ENCODE data around the gene PRPH.
"Not testable (repeated sequence)": the region's sequence is repeated elsewhere in the genome, so short reads cannot be mapped to it uniquely, and the experiment has no call there.

The PRPH gene

DNA sequence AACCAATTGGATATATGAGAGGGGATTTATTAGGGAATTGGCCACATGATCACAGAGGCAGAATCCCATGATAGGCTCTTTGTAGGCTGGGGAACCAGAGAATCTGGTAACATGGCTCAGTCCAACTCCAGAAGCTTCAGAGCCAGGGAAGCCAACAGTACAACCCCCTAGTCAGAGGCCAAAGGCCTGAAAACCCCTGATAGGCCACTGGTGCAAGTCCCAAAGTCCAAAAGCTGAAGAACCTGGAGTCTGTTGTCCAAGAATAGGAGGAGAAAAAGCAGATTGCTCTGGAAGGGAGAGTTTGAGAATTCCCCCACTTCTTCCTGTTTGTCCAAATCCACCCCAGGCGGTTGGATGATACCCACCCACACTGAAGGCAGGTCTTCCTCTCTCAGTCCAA lies 19.9 kb downstream of the PRPH start:
- no peaks in the 10 kb centered on the region for H3K27me3 ChIP-seq (ENCODE audit: insufficient read depth, insufficient read length)
- no peak for TF ChIP-seq YY1 (IDR thresholded peaks at IDR 0.05; ENCODE audit: insufficient read depth, insufficient read length)
- TF ChIP-seq ZNF274 (IDR thresholded peaks at IDR 0.05; ENCODE audit: low read depth, low read length), result no peak
- no peak overlapping the region for H3K4me3 ChIP-seq (ENCODE audit: insufficient read length, low read depth)
- H3K36me3 ChIP-seq (ENCODE audit: insufficient read depth, insufficient read length, low read length), result no peaks in the 10 kb centered on the region
- H3K9me3 ChIP-seq (ENCODE audit: insufficient read depth, low read length), result no peaks in the 10 kb centered on the region
- H3K9ac ChIP-seq (ENCODE audit: insufficient read length, low read depth), result no peak overlapping the region
- DNase-seq (ENCODE audit: low read depth, low spot score), result no peak
- H3K4me1 ChIP-seq (ENCODE audit: insufficient read depth, insufficient read length), result no peaks in the 10 kb centered on the region

DNA sequence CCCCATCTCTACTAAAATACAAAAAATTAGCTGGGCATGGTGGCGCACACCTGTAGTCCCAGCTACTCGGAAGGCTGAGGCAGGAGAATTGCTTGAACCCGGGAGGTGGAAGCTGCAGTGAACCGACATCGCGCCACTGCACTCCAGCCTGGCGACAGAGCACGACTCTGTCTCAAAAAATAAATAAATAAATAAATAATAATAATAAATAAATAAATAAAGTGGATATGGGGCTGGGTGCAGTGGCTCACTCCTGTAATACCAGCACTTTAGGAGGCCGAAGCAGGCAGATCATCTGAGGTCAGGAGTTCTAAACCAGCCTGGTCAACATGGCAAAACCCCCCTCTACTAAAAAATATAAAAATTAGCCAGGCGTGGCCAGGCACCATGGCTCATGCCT lies 22.2 kb downstream of the PRPH start:
- not testable (repeated sequence) for H3K27me3 ChIP-seq (ENCODE audit: insufficient read depth, insufficient read length); DNase-seq (ENCODE audit: low read depth, low spot score); H3K9me3 ChIP-seq (ENCODE audit: insufficient read depth, low read length); H3K36me3 ChIP-seq (ENCODE audit: insufficient read depth, insufficient read length, low read length); H3K4me1 ChIP-seq (ENCODE audit: insufficient read depth, insufficient read length); H3K9ac ChIP-seq (ENCODE audit: insufficient read length, low read depth); H3K4me3 ChIP-seq (ENCODE audit: insufficient read length, low read depth)

DNA sequence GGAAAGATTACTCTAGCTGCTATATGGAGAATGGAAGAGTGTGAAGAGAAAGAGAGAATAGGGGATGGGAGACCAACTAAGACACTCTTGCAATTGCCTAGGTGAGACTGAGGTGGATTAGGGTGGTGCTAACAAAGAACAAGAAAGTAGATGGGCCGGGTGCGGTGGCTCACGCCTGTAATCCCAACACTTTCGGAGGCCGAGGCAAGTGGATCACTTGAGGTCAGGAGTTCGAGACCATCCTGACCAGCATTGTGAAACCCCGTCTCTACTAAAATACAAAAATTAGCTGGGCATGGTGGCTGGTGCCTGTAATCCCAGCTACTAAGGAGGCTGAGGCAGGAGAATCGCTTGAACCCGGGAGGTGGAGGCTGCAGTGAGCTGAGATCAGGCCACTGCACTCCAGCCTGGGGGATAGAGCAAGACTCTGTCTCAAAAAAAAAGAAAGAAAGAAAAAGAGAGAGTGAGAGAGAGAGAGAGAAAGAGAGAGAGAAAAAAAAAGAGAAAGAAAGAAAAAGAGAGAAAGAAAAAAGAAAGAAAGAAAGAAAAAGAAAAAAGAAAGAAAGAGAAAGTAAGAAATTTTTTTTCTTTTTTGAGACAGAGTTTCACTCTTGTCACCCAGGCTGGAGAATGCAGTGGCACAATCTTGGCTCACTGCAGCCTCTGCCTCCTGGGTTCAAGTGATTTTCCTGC lies 25.6 kb downstream of the PRPH start:
- not testable (repeated sequence) for DNase-seq (ENCODE audit: low read depth, low spot score); H3K27me3 ChIP-seq (ENCODE audit: insufficient read depth, insufficient read length)
- H3K36me3 ChIP-seq (ENCODE audit: insufficient read depth, insufficient read length, low read length), result peaks cover 19% of the 10 kb centered on the region

DNA sequence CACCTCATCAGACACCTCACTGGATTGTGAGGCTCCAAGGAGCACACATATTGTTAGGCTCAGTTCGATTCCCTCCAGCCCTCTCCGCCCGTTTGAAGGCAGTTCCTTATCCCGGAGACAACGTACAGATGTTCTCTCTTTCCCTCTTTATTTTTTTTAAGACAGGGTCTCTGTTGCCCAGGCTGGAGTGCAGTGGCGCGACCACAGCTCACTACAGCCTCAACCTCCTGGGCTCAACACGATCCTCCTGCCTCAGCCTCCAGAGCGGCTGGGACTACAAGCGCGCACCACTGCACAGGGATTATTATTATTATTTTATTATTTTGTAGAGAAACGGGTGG lies 27.4 kb downstream of the PRPH start:
- no peak for TF ChIP-seq YY1 (IDR thresholded peaks at IDR 0.05; ENCODE audit: insufficient read depth, insufficient read length)
- no peak for TF ChIP-seq ZNF274 (IDR thresholded peaks at IDR 0.05; ENCODE audit: low read depth, low read length)
- no peak for TF ChIP-seq SUZ12 (IDR thresholded peaks at IDR 0.05; ENCODE audit: extremely low read depth, insufficient read depth, insufficient read length)
- DNase-seq (ENCODE audit: low read depth, low spot score), result no peak

More for the DNA sequence above, 25.6 kb downstream of the PRPH start:
- not testable (repeated sequence) for H3K9ac ChIP-seq (ENCODE audit: insufficient read length, low read depth); H3K9me3 ChIP-seq (ENCODE audit: insufficient read depth, low read length); H3K4me3 ChIP-seq (ENCODE audit: insufficient read length, low read depth); H3K4me1 ChIP-seq (ENCODE audit: insufficient read depth, insufficient read length)

GRCh38 chr12:49322708-49323523 lies 28.0 kb downstream of the PRPH start, which contains the start of gene TROAP:
Gene TROAP (plus strand): TSS chr12:49323255. CDS start chr12:49323609, 354 bp downstream.
- Histone ChIP-seq H3K27me3 (ENCODE audit: insufficient read depth, insufficient read length) (no peaks in the 10 kb centered on the region), H3K36me3 (ENCODE audit: insufficient read depth, insufficient read length, low read length) (peaks cover 41% of the 10 kb centered on the region), H3K4me1 (ENCODE audit: insufficient read depth, insufficient read length) (peaks cover 4% of the 10 kb centered on the region), H3K9me3 (ENCODE audit: insufficient read depth, low read length) (no peaks in the 10 kb centered on the region), H3K4me3 (ENCODE audit: insufficient read length, low read depth) (peak within 1 kb of the TSS; percentile 94), H3K9ac (ENCODE audit: insufficient read length, low read depth) (peak within 1 kb of the TSS; percentile 92)
- TF ChIP-seq ZNF274 (IDR thresholded peaks at IDR 0.05; ENCODE audit: low read depth, low read length) (no peak), YY1 (IDR thresholded peaks at IDR 0.05; ENCODE audit: insufficient read depth, insufficient read length) (peak; percentile 36)
- DNase-seq (ENCODE audit: low read depth, low spot score), result peak; percentile 98

More for the DNA sequence above, 27.4 kb downstream of the PRPH start:
- Histone ChIP-seq H3K9ac (ENCODE audit: insufficient read length, low read depth) (peak overlapping the region; percentile 83), H3K27me3 (ENCODE audit: insufficient read depth, insufficient read length) (no peaks in the 10 kb centered on the region), H3K4me1 (ENCODE audit: insufficient read depth, insufficient read length) (peaks cover 4% of the 10 kb centered on the region), H3K4me3 (ENCODE audit: insufficient read length, low read depth) (peak overlapping the region; percentile 66), H3K36me3 (ENCODE audit: insufficient read depth, insufficient read length, low read length) (peaks cover 36% of the 10 kb centered on the region), H3K9me3 (ENCODE audit: insufficient read depth, low read length) (no peaks in the 10 kb centered on the region)

GRCh38 chr12:49323524-49324097 lies 28.7 kb downstream of the PRPH start:
- peaks cover 4% of the 10 kb centered on the region for H3K4me1 ChIP-seq (ENCODE audit: insufficient read depth, insufficient read length)
- no peaks in the 10 kb centered on the region for H3K9me3 ChIP-seq (ENCODE audit: insufficient read depth, low read length)
- H3K4me3 ChIP-seq (ENCODE audit: insufficient read length, low read depth), result peak overlapping the region; percentile 94
- no peak for DNase-seq (ENCODE audit: low read depth, low spot score)
- H3K9ac ChIP-seq (ENCODE audit: insufficient read length, low read depth), result peak overlapping the region; percentile 92
- TF ChIP-seq ZNF274 (IDR thresholded peaks at IDR 0.05; ENCODE audit: low read depth, low read length) (no peak), SUZ12 (IDR thresholded peaks at IDR 0.05; ENCODE audit: extremely low read depth, insufficient read depth, insufficient read length) (no peak), YY1 (IDR thresholded peaks at IDR 0.05; ENCODE audit: insufficient read depth, insufficient read length) (no peak)
- H3K27me3 ChIP-seq (ENCODE audit: insufficient read depth, insufficient read length), result no peaks in the 10 kb centered on the region
- H3K36me3 ChIP-seq (ENCODE audit: insufficient read depth, insufficient read length, low read length), result peaks cover 42% of the 10 kb centered on the region

- H3K36me3 ChIP-seq (ENCODE audit: insufficient read depth, insufficient read length, low read length), result peaks cover 62% of the 10 kb centered on the region
- H3K27me3 ChIP-seq (ENCODE audit: insufficient read depth, insufficient read length), result no peaks in the 10 kb centered on the region
- DNase-seq (ENCODE audit: low read depth, low spot score), result no peak
- H3K9ac ChIP-seq (ENCODE audit: insufficient read length, low read depth), result no peak overlapping the region
- peaks cover 4% of the 10 kb centered on the region for H3K4me1 ChIP-seq (ENCODE audit: insufficient read depth, insufficient read length)
- no peak overlapping the region for H3K4me3 ChIP-seq (ENCODE audit: insufficient read length, low read depth)
- H3K9me3 ChIP-seq (ENCODE audit: insufficient read depth, low read length), result no peaks in the 10 kb centered on the region
- TF ChIP-seq YY1 (IDR thresholded peaks at IDR 0.05; ENCODE audit: insufficient read depth, insufficient read length) (no peak), ZNF274 (IDR thresholded peaks at IDR 0.05; ENCODE audit: low read depth, low read length) (no peak), SUZ12 (IDR thresholded peaks at IDR 0.05; ENCODE audit: extremely low read depth, insufficient read depth, insufficient read length) (no peak)
Measured at GRCh38 chr12:49325606-49326005, 30.7 kb downstream of the PRPH start.

Data from NT2/D1 (cell line).